PC-3 (cell line): Measurements from ENCODE around the gene MAPKAP1. TPM values are rescaled to one million over a fixed set of nuclear protein-coding genes. Genes with fewer than 3 reads are reported as not detected.

Experiments
- ATAC-seq: fragments of 200-7000 bp; cut with Tn5 transposase; 2 replicates; pipeline ENCODE4 v1.9.1; 2020; ENCODE audit warnings: mild to moderate bottlenecking, moderate library complexity
- BruUV-seq: library from RNA; stranded (reverse); fragments of 400-500 nt; replicated peaks from 2 replicates; lab custom pipeline; 2021; lab: Mats Ljungman, UMichigan
- CTCF ChIA-PET: fragments of 300-600 bp; sonication (Branson Sonifier 250); formaldehyde crosslinking; loops from one replicate; lab custom pipeline; 2022; ENCODE audit warnings: antibody characterized with exemption; lab: Charles Lee
- POLR2A ChIA-PET: fragments of 300-600 bp; sonication (Branson Sonifier 250); formaldehyde crosslinking; loops from one replicate; lab custom pipeline; 2022; ENCODE audit warnings: antibody characterized with exemption; ENCODE audit not compliant: unreplicated experiment; lab: Charles Lee
- DNase-seq: peaks from one replicate; pipeline ENCODE4 v3.0.0-alpha.2; 2015
- H2AFZ ChIP-seq: fragments of 300-600 bp; sonication (generic); 2 replicates; pipeline ENCODE4 v1.6.0; 2016; ENCODE audit warnings: antibody characterized with exemption, low read length
- H3F3A ChIP-seq: fragments of 300-600 bp; sonication (generic); one replicate; pipeline ENCODE4 v1.6.0; 2017; ENCODE audit warnings: antibody characterized with exemption, low read length, control low read depth, mild to moderate bottlenecking; ENCODE audit not compliant: unreplicated experiment
- H3K27ac ChIP-seq: fragments of 300-600 bp; sonication (generic); 2 replicates; pipeline ENCODE4 v1.5.1; 2016; ENCODE audit warnings: mild to moderate bottlenecking, low read length
- H3K27me3 ChIP-seq: fragments of 300-600 bp; sonication (generic); 2 replicates; pipeline ENCODE4 v1.6.1; 2016; ENCODE audit warnings: low read length, mixed read lengths
- H3K36me3 ChIP-seq: fragments of 300-600 bp; sonication (generic); 2 replicates; pipeline ENCODE4 v1.6.1; 2016; ENCODE audit warnings: low read depth, mixed run types, low read length, mixed read lengths
- H3K4me1 ChIP-seq: fragments of 300-600 bp; sonication (generic); 2 replicates; pipeline ENCODE4 v1.5.1; 2016; ENCODE audit warnings: low read length; ENCODE audit not compliant: insufficient read depth
- H3K4me2 ChIP-seq: fragments of 300-600 bp; sonication (generic); 2 replicates; pipeline ENCODE4 v1.6.0; 2016; ENCODE audit warnings: low read length
- H3K4me3 ChIP-seq: fragments of 300-600 bp; sonication (generic); 2 replicates; pipeline ENCODE4 v1.5.1; 2016; ENCODE audit warnings: mild to moderate bottlenecking, low read length, mixed read lengths
- H3K79me2 ChIP-seq: fragments of 300-600 bp; sonication (generic); 2 replicates; pipeline ENCODE4 v1.6.1; 2017; ENCODE audit warnings: low read length, mixed read lengths
- H3K9ac ChIP-seq: fragments of 300-600 bp; sonication (generic); 2 replicates; pipeline ENCODE4 v1.6.0; 2016; ENCODE audit warnings: mild to moderate bottlenecking, low read length
- H3K9me2 ChIP-seq: fragments of 300-600 bp; sonication (generic); replicated peaks from 2 replicates; pipeline ENCODE4 v1.6.1; 2016; ENCODE audit warnings: mixed run types, low read length, mixed read lengths
- H3K9me3 ChIP-seq: fragments of 300-600 bp; sonication (generic); 2 replicates; pipeline ENCODE4 v1.6.1; 2016; ENCODE audit warnings: low read length, mixed read lengths
- H4K20me1 ChIP-seq: fragments of 300-600 bp; sonication (generic); 2 replicates; pipeline ENCODE4 v1.6.1; 2016; ENCODE audit warnings: low read length, mixed read lengths
- EZH2 ChIP-seq: fragments of 300-600 bp; sonication (generic); IDR thresholded peaks from one replicate; pipeline ENCODE4 v1.6.1; 2017; ENCODE audit warnings: antibody characterized with exemption, mild to moderate bottlenecking, low read length; ENCODE audit not compliant: unreplicated experiment
- EZH2phosphoT487 ChIP-seq: fragments of 300-600 bp; sonication (generic); IDR thresholded peaks from 2 replicates; pipeline ENCODE4 v1.6.1; 2018; ENCODE audit warnings: mild to moderate bottlenecking, antibody characterized with exemption, low read length, borderline replicate concordance
- intact Hi-C: fragments of 100-400 bp; cut with micrococcal nuclease; formaldehyde crosslinking; loops from 2 replicates; pipeline ENCODE4 v1.9.0; 2023
- total RNA-seq: library from RNA; depleted of rRNA; stranded (reverse); fragments of >200 nt; gene quantifications from 2 replicates; pipeline ENCODE4 v1.2.3, GENCODE V29; 2014
- TF ChIP-seq, protein P1 (sequence below): fragments of 300-600 bp; sonication (generic); conservative IDR thresholded peaks from 2 replicates; pipeline ENCODE4 v1.5.1; 2017; ENCODE audit warnings: antibody characterized with exemption, low read depth, mild to moderate bottlenecking, low read length

The MAPKAP1 gene
- total RNA-seq, 1 experiment from 2014 or later, result 128 TPM

DNA sequence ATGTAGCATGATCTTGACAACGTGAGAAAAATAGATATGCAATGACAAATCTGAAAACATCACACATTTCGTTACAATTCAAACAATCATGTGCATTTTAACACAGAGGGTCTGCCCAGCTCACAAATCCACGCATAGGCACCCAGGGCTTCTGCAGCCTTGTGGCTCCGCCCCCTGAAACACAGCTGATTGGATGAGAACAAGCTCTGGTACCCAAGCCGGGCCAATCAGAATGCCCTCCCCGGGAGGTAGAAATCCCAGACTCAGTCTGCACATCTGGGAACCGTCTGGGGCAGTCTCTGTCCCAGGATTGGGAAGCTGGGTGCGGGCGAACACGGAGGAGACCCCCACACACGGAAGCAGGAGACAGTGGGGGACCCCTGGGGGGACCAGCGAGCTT, 307.8 kb downstream of the MAPKAP1 start:
- no peak for ATAC-seq
- H3F3A ChIP-seq, result no peaks in the 10 kb centered on the region
- no peak overlapping the region for H2AFZ ChIP-seq
- no peaks in the 10 kb centered on the region for H3K79me2 ChIP-seq
- no peaks in the 10 kb centered on the region for H3K36me3 ChIP-seq
- no TSS peak for BruUV-seq
- H3K4me2 ChIP-seq, result no peak overlapping the region
- H3K27me3 ChIP-seq, result no peaks in the 10 kb centered on the region
- no peaks in the 10 kb centered on the region for H3K9me3 ChIP-seq
- H3K27ac ChIP-seq, result no peak overlapping the region
- no peaks in the 10 kb centered on the region for H4K20me1 ChIP-seq
- no peaks in the 10 kb centered on the region for H3K9me2 ChIP-seq
- intact Hi-C loops, result no loop called here
- ChIA-PET CTCF (no interaction called here), POLR2A (no interaction called here)
- H3K4me1 ChIP-seq, result no peaks in the 10 kb centered on the region
- DNase-seq, result no peak
- H3K9ac ChIP-seq, result no peak overlapping the region
- no peak overlapping the region for H3K4me3 ChIP-seq
- TF ChIP-seq, protein P1, sequence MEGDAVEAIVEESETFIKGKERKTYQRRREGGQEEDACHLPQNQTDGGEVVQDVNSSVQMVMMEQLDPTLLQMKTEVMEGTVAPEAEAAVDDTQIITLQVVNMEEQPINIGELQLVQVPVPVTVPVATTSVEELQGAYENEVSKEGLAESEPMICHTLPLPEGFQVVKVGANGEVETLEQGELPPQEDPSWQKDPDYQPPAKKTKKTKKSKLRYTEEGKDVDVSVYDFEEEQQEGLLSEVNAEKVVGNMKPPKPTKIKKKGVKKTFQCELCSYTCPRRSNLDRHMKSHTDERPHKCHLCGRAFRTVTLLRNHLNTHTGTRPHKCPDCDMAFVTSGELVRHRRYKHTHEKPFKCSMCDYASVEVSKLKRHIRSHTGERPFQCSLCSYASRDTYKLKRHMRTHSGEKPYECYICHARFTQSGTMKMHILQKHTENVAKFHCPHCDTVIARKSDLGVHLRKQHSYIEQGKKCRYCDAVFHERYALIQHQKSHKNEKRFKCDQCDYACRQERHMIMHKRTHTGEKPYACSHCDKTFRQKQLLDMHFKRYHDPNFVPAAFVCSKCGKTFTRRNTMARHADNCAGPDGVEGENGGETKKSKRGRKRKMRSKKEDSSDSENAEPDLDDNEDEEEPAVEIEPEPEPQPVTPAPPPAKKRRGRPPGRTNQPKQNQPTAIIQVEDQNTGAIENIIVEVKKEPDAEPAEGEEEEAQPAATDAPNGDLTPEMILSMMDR, result no peak
- TF ChIP-seq EZH2phosphoT487 (no peak), EZH2 (no peak)

DNA sequence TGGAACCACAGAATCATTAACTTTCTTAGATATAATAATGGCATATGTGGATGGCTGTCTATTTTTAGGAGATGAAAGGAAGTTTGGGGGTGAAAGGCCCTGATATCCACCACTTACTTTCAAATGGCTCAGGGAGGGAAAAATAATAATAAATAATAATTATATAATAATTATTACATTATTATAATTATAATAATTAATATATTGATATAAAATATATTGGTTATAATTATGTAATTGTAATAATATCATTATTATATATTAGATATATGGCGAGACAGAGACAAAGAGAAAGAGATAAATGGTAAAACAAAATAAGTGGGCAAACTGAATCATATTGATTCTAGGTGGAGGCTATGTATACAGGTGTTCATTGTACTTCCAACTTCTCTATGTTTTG, 308.8 kb downstream of the MAPKAP1 start:
- Histone ChIP-seq H3K9me2 (no peaks in the 10 kb centered on the region), H2AFZ (no peak overlapping the region), H3K4me2 (no peak overlapping the region), H3K9me3 (no peaks in the 10 kb centered on the region), H3K36me3 (no peaks in the 10 kb centered on the region), H3K27me3 (no peaks in the 10 kb centered on the region), H3K27ac (no peak overlapping the region), H3K9ac (no peak overlapping the region), H3K4me1 (no peaks in the 10 kb centered on the region; the same call in 1 of the 2 replicates), H3K79me2 (no peaks in the 10 kb centered on the region), H3K4me3 (no peak overlapping the region), H4K20me1 (no peaks in the 10 kb centered on the region), H3F3A (no peaks in the 10 kb centered on the region)
- ATAC-seq (no peak), DNase-seq (no peak)
- BruUV-seq, result no TSS peak
- intact Hi-C loops, result no loop called here
- TF ChIP-seq EZH2 (no peak), EZH2phosphoT487 (no peak)
- TF ChIP-seq, protein P1, result no peak
- ChIA-PET POLR2A (interaction anchor here (0.7 kb wide), 1 partner anchor 628 kb away, joined by 8 read pairs; no protein-coding TSS in a partner anchor), CTCF (no interaction called here)

DNA sequence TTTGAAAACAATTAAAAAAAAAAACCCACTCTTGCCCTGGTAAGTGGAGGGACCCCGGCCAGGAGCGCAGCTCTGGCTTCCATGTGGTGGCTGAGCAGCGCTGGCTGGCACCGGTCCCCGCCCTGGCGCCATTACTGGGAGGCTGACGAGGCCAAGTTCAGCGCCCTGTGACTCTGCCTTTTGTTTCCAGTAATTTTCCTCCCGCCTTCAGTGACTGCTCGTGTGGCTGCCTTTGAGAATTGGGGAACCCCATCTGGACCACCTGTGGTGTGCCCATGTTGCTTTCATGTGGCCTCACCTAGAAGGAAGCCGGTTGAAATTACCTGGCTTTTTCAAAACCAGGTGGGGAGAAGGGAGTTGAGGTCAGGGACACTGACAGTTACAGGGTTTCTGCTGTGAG, 309.3 kb downstream of the MAPKAP1 start:
- no peak for ATAC-seq
- no peak overlapping the region for H3K4me3 ChIP-seq
- H3K9ac ChIP-seq, result no peak overlapping the region
- no peaks in the 10 kb centered on the region for H3K27me3 ChIP-seq
- H4K20me1 ChIP-seq, result no peaks in the 10 kb centered on the region
- no peak overlapping the region for H2AFZ ChIP-seq
- no TSS peak for BruUV-seq
- no peaks in the 10 kb centered on the region for H3K9me3 ChIP-seq
- no peaks in the 10 kb centered on the region for H3K9me2 ChIP-seq
- no peak overlapping the region for H3K4me2 ChIP-seq
- no peaks in the 10 kb centered on the region for H3K79me2 ChIP-seq
- intact Hi-C loops, result no loop called here
- no peak for DNase-seq
- H3F3A ChIP-seq, result no peaks in the 10 kb centered on the region
- H3K27ac ChIP-seq, result no peak overlapping the region
- TF ChIP-seq, protein P1, result no peak
- TF ChIP-seq EZH2, result no peak
- TF ChIP-seq EZH2phosphoT487, result no peak
- ChIA-PET POLR2A (no interaction called here), CTCF (no interaction called here)
- H3K36me3 ChIP-seq, result no peaks in the 10 kb centered on the region
- no peaks in the 10 kb centered on the region; the same call in 1 of the 2 replicates for H3K4me1 ChIP-seq
